PFSK-1 (cell line): ENCODE data around the gene PHACTR3.

ENCODE experiments used
- FOXP2 ChIP-seq: optimal IDR thresholded peaks from 2 replicates; pipeline ENCODE3; 2011; ENCODE audit warnings: borderline replicate concordance, control low read depth, inconsistent platforms; ENCODE audit not compliant: insufficient read depth; ENCODE audit errors: extremely low read length, extremely low read depth
- POLR2AphosphoS5 ChIP-seq: IDR thresholded peaks from 2 replicates; pipeline ENCODE4 v1.6.1; 2012; ENCODE audit warnings: low read depth, mild to moderate bottlenecking, control low read depth, low read length, moderate library complexity
- SIN3A ChIP-seq: IDR thresholded peaks from 2 replicates; pipeline ENCODE4 v1.6.1; 2012; ENCODE audit warnings: mild to moderate bottlenecking, low read length, moderate library complexity, borderline replicate concordance; ENCODE audit not compliant: insufficient read depth
- TAF1 ChIP-seq: IDR thresholded peaks from 2 replicates; pipeline ENCODE4 v1.6.1; 2012; ENCODE audit warnings: low read length, control low read depth, borderline replicate concordance; ENCODE audit not compliant: insufficient read depth
- TF ChIP-seq, protein P1 (sequence below), 2 experiments: IDR thresholded peaks; 2 replicates each; pipeline versions ENCODE4 v1.6.1 to v1.8.0; 2011 to 2012; ENCODE audit warnings: low read depth in 2 of 2, low read length in 2 of 2, control low read depth in 1 of 2, inconsistent platforms in 1 of 2, mild to moderate bottlenecking in 1 of 2, moderate library complexity in 1 of 2; ENCODE audit not compliant: insufficient read depth in 1 of 2

Gene PHACTR3

DNA sequence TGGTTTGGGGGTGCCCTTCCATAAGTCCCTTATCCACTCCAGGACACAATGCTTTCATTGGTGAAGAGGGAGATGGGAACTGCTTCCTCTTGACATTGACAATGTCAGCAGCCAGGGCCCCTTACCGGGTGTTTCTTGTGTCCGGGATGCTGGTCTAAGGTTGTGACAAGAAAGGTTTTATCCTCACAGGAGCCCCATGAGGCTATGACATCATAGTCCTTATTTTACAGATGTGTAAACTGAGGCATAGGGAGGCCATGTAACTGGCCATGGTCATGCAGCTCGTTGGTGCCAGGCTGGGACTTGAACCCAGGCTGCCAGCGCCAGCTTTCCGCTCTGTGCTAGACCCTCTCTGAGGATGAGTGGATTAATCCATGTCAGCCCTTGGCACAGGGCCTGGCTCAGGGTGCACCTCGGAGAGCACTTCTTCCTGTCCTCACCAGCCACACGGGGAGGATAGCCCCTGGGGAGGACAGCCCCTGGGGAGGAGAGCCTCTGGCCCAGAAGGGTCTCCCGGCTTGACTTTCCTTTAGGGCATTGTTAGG lies 171.8 kb downstream of the PHACTR3 start:
- TF ChIP-seq SIN3A (no peak), FOXP2 (no peak), TAF1 (no peak), POLR2AphosphoS5 (no peak)
- TF ChIP-seq, protein P1, sequence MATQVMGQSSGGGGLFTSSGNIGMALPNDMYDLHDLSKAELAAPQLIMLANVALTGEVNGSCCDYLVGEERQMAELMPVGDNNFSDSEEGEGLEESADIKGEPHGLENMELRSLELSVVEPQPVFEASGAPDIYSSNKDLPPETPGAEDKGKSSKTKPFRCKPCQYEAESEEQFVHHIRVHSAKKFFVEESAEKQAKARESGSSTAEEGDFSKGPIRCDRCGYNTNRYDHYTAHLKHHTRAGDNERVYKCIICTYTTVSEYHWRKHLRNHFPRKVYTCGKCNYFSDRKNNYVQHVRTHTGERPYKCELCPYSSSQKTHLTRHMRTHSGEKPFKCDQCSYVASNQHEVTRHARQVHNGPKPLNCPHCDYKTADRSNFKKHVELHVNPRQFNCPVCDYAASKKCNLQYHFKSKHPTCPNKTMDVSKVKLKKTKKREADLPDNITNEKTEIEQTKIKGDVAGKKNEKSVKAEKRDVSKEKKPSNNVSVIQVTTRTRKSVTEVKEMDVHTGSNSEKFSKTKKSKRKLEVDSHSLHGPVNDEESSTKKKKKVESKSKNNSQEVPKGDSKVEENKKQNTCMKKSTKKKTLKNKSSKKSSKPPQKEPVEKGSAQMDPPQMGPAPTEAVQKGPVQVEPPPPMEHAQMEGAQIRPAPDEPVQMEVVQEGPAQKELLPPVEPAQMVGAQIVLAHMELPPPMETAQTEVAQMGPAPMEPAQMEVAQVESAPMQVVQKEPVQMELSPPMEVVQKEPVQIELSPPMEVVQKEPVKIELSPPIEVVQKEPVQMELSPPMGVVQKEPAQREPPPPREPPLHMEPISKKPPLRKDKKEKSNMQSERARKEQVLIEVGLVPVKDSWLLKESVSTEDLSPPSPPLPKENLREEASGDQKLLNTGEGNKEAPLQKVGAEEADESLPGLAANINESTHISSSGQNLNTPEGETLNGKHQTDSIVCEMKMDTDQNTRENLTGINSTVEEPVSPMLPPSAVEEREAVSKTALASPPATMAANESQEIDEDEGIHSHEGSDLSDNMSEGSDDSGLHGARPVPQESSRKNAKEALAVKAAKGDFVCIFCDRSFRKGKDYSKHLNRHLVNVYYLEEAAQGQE (IDR thresholded peaks at IDR 0.05; ENCODE audit: insufficient read depth in 1 of 2, low read depth in 2 of 2, low read length in 2 of 2), result no peak

- TF ChIP-seq FOXP2 (no peak), SIN3A (no peak), TAF1 (no peak), POLR2AphosphoS5 (no peak)
- TF ChIP-seq, protein P1 (IDR thresholded peaks at IDR 0.05; ENCODE audit: insufficient read depth in 1 of 2, low read depth in 2 of 2, low read length in 2 of 2), result no peak
These were observed 172.4 kb downstream of the PHACTR3 start for GRCh38 chr20:59776626-59777330.

- TF ChIP-seq, protein P1 (IDR thresholded peaks at IDR 0.05; ENCODE audit: insufficient read depth in 1 of 2, low read depth in 2 of 2, low read length in 2 of 2), result no peak
- TF ChIP-seq FOXP2, result no peak
- TF ChIP-seq TAF1, result no peak
- TF ChIP-seq SIN3A, result no peak
- no peak for TF ChIP-seq POLR2AphosphoS5
These were observed 173.0 kb downstream of the PHACTR3 start for GRCh38 chr20:59777331-59777725.

GRCh38 chr20:59777814-59778575 lies 173.7 kb downstream of the PHACTR3 start:
- TF ChIP-seq POLR2AphosphoS5 (no peak), FOXP2 (no peak), TAF1 (no peak), SIN3A (no peak)
- TF ChIP-seq, protein P1 (IDR thresholded peaks at IDR 0.05; ENCODE audit: insufficient read depth in 1 of 2, low read depth in 2 of 2, low read length in 2 of 2), result no peak
